Mucosa of gallbladder (tissue), 1 donor: ENCODE measurements around the gene IFNLR1. TPM values are rescaled to one million over a fixed set of nuclear protein-coding genes. Genes with fewer than 3 reads are reported as not detected.

Experiments used
- DNase-seq: peaks from one replicate; pipeline ENCODE4 v3.0.0-alpha.2; 2020; ENCODE audit warnings: low spot score
- total RNA-seq: library from RNA; stranded (reverse); gene quantifications from one replicate; pipeline ENCODE4 v1.2.1, GENCODE V29; 2021
- donor health status: DM: no; HTN: no; CAD: no.

The IFNLR1 gene
- total RNA-seq, 1 donor from 2014 or later: 11.2 TPM

DNA sequence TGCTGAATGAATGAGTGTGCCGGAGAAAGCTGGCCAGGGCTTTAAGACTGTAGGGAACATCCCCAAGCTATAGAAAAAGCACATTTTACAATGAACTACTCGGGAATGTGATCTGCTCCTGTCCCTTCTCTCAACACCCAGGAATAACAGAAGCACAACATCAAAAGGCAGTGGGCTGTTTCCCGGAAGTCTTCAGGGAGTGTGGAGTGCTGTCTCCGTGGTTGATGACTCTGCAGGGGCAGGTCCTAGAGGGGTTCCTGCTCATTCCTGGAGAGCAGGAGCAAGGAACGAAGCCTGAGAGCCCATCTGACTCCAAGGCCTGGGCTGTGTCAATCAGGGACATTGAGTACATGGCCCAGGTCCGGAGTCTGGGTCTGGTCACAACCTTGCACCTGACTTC is 39.3 kb downstream of the IFNLR1 start:
- DNase-seq: no peak

DNA sequence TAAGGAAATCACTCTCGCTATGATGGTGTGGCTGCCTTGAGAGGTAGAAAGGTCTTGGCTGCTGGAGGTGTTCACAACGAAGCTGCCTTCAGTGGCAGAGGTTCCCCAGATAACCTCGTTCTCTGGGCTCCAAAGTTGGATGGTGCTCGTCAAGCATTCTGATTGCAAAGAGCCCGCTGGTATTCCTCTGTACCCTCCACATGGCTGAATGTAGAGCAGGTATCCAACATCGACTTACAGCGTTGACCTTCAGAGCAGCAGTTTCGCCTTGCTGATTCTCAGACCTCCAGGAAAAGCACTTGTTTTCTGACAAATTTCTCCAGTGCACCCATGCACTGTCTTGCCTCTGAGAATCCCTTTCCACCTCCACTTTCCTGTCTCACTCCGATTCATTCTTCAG is 39.9 kb downstream of the IFNLR1 start:
- no peak for DNase-seq

DNA sequence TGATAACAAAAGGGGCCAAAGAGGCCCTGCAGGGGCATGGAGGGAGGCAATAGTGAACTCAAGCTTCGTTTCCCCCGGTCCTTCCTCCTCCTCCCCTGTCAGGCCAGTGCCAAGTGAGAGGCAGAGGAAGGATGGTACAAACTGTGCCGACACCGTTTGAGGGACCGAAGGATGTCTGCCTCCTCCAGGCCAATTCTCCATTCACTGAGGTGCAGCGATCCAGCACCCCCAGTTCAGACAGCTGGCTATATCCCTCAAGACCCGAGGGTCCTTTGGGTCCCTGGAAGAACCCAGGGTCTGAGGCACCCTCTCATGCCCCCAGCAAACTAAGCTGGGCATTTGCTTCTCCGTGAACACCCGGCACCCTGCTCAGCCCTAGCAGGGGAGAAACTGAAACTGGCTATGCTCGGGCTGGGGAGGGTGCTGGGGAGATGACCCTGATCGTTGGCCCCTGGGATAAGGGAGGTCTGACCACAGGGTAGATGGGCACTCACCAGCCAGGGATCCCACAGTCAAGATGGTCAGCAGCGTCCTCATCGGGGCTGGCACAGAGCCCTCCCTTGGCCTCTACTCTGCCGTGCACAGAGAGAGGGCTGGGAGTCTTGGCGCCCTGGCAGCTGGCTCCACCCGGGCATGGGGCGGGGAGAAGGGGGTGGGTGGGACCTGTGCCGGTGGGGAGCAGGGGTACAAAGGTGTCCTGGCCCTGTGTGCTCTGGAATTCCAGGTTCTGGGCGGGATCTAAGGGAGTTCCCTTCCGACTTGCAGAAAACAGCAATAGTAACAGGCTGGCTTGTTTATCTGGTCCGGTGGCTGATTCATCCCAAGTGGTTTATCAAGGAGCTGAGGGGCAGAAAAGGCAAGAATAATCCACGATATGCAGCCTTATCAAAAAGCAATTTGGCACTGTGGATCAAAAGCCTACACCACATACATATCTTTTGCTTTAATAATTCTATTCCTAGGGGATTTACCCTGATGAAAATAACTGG is 44.2 kb downstream of the IFNLR1 start, which contains the start of gene IL22RA1:
IL22RA1 (minus strand) TSS at position 595 of the 989 bp plus-strand sequence; CDS start at position 537, 58 bp downstream.
- DNase-seq: peak; percentile 76

DNA sequence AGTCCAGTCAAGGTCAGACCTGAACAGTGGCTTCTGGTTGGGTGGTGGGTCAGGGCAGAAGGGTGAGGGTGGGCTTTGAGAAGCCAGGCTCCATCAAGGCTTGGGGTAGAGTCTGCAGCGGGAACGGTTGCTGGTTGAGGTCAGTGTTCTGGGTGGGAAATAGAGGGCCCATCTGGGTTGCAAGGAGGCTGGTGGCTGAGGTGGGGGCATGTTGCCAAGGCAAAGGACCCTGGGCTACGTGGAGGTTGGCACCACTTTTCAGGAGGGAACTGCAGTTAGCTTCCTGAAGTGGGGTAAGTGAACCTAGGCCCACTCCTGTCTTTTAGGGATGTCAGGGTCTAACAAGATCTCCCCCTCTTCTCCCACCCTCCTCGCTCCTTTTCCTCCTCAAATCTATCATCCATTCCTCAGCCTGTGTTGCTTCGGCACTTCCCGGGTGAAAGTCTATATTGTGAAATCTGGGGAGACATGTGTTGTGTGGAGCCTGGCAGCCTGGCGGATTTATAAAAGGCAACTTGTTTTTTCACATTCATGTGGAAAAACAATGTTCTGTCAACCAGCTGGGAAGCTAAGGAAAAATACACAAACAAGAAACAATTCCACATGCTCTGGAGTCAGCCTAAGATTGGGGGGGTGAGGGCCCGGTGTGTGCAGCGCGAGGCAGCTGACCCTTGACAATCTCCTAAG is 45.6 kb downstream of the IFNLR1 start:
- DNase-seq: peak; percentile 46

DNA sequence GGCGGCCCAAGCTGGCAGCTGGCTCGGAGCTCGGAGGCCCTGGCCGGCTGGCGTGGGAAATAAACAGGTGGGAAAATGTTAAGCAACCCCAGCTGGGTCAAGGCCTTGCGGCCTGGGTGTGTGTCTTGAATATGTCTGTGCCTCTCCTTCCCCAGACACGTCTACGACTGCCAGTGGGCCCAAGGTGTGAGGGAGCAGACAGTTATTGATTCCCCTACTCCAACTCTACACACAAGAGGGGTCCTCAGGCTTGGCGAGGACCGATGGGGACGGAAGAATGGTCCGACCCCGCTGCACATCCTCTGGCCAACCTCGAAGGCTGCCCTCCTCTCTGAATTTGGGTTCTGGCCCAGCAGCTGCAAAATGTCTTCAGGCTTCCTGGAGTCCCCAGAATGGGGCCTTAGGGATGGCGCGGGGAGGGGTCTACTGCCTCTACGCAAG is 46.3 kb downstream of the IFNLR1 start:
- no peak for DNase-seq

DNA sequence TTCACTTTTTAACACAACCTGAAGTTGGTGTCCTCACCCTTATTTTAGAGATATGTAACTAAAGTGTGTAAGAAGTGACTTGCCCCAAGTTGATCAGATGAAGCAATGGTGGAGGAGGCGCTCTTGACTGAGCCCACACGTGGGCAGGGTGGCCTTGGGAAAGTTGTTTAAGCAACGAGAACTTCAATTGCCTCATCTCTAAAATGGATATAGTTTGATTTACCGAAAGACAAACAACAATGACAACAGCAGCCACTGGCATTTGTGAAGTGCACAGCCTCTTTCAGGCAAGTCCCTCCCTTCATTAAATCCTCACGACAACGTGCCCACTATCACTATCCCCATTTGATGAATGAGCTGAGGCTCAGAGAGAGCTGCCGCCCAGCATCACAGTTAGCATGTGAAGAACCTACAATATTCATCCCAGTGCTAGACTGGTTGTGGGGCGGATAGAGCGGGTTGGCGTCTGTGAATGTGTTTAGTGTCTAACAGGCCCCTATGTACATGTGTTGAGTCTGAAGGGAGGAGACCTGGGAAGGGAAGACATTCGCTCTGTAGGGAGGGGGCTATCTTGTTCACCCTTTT is 47.2 kb downstream of the IFNLR1 start:
- no peak for DNase-seq

DNA sequence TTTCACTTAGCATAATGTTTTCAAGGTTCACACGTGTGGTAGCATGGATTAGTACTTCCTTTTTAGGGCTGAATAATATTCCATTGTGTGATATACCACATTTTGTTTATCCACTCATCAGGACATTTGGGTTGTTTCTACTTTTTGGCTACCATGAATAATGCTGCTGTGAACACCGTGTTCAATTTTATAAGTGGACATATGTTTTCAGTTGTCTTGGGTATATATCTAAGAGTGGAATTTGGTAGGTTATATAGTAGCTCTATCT is 47.9 kb downstream of the IFNLR1 start:
- DNase-seq: no peak

DNA sequence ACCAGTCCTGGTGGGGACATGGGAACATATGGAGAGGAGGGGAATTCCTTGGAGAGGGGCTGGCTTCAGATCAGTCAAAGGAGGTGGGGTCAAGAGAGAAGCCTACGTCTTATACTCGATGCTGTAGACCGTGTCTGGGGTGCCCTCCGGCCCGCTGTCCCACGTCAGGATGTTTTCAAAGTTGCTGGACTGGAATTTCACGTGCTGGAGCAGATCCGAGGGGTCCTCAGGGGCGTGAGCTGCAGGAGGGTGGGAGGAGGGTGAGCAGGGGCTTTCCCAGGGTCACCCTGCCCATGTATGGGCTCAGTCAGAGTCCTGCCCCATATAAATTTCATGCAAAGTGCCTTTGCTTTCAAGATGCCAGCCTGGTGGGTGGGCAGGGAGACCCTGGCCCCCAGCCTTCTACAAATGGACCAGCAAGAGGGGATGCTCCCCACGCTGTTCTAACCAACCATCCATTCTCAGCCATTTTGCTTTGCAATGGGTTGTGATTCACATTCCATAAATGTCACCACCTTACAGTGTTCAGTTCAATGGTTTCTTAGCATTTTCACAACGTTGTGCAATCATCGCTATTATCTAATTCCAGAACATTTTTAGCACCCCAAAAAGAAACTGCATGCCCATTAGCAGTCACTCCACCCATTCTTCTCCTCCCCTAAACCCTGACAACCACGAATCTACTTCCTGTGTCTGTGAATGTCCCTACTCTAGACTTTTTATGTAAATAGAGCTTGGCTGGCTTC is 48.4 kb downstream of the IFNLR1 start:
- no peak for DNase-seq

DNA sequence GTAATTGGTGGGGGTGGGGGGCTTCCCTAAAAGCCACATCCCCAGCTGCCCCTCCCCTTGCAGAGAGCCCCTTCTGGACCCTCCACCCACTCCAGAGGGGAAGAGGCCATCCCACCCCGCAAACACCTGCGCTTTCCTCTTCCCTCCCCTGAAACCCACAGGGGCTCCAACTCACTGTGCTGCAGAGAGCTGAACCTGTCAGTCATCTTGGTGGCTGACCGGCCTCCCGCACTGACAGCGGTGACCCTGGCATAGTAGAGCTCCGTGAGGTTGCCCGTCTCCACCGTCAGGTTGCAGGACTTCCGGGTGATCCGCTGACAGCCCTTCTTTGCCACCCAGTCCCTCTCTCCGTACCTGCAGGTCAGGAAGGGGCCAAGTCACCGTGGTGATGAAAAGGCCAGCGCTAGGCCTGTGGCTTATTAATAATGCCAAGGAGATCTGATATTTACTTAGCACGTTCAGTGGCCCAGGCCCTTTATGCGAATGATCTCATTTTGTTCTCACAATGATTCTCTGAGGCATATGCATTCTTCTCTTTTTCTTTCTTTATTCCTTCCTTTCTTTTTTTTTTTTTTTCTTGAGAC is 50.0 kb downstream of the IFNLR1 start:
- DNase-seq: no peak

DNA sequence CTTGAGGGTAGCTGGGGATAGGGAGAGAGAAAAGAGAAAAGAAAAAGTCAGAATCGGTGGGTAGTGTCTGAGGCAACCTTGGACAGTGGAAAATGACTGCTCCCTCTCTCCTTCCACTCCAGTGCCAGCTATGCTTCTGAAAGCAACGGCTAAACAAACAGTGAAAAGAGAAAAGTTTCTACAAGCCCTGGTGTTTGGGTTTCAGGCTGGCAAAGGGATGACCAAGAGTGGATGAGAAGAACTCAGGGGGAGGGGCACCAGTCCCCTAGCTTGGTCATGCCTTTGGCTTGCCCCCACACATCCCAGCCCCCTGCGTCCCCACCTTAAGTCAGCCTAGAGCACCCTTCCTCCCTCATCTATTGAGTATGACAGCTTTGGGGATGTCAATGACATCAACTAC is 52.7 kb downstream of the IFNLR1 start:
- no peak for DNase-seq

DNA sequence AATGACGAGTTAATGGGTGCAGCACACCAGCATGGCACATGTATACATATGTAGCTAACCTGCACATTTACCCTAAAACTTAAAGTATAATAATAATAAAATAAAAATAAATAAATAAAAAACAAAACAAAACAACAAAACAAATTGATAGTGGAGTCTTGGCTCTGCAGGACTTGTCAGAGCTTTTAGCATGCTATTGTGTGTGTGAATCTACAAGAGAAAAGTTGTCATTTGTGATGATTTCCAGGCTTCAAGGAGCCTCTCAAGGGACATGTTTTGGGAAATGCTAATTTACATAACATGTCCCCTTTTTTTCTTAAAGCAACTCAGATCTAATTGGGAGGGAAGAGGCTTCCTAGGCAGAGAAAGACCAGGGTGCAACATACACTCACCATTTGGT is 53.3 kb downstream of the IFNLR1 start:
- DNase-seq: no peak

DNA sequence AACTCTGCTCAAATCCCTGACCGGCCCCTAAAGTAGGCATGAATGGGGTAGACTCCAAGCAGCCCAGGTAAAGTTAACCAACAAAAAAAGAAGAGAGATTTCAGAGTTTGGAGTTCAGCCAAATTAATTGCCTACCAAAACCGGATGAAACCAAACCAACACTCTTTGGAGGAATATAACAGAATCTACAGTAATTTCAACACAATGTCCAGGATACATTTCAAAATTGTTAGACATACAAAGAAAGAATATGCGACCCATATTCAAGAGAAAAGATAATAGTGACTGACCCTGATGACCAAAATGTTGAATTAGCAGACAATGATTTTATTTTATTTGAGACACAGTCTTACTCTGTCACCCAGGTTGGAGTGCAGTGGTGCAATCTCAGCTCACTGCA is 56.7 kb downstream of the IFNLR1 start:
- no peak for DNase-seq

DNA sequence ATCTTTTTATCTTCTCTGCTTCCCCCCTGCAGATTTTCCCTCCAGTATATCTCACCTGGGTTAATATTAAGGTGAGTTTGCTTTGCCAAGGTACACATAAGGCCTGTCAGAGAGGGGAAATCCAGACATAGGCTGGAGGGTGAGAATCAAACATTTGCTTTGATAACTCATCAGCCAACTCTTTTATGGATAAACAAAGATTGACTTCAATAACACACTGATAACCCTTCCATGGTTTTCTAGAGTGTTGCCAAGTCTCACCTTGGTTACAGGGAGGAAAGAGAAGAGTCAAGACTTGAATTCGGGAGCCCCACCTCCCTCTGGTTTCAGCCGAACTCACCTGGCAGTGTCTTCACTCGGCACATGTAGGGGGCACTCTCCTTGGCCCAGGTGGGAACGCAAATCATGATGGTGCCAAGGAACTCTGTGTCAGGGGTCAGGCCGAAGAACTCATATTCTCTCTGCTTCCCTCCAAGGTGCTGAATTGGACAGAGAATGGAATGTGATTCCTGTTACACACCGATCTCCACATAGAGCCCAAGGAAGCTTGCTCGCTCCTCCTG is 59.2 kb downstream of the IFNLR1 start:
- no peak for DNase-seq

DNA sequence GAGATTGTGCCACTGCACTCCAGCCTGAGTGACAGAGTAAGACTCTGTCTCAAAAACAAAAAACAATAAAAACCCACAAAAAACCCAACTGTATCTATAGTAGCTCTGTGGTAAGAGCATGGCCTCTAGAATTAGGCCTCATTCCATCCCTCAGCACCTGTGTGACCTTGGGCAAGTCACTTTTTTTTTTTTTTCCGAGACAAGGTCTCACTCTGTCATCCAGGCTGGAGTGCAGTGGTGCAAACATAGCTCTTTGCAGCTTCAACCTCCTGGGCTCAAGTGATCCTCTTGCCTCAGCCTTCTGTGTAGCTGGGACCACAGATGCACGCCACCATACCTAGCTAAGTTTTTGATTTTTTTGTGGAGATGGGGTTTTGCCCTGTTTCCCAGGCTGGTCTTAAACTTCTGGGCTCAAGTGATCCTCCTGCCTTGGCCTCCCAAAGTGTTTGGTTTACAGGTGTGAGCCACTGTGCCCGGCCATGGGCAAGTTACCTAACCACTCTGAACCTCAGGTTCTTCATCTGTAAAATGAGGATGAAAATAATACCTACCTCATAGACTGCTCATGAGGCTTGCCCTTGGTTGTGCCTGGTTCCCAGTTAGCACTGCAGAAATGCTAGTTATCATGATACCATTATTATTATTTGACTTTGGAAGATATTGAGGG is 59.8 kb downstream of the IFNLR1 start:
- DNase-seq: no peak

DNA sequence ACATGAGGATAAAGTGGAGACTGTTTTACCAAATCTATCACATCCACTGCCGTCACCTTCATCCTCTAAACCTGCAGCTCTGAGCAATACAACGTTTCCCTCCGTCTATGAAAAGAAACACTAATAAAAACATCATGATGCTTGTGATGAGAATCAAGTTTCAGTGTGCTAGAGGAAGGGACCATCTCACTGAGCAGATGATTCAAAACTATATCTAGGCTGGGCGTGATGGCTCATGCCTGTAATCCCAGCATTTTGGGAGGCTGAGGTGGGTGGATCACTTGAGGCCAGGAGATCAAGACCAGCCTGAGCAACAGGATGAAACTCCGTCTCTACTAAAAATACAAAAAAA is 60.4 kb downstream of the IFNLR1 start:
- DNase-seq: no peak

DNA sequence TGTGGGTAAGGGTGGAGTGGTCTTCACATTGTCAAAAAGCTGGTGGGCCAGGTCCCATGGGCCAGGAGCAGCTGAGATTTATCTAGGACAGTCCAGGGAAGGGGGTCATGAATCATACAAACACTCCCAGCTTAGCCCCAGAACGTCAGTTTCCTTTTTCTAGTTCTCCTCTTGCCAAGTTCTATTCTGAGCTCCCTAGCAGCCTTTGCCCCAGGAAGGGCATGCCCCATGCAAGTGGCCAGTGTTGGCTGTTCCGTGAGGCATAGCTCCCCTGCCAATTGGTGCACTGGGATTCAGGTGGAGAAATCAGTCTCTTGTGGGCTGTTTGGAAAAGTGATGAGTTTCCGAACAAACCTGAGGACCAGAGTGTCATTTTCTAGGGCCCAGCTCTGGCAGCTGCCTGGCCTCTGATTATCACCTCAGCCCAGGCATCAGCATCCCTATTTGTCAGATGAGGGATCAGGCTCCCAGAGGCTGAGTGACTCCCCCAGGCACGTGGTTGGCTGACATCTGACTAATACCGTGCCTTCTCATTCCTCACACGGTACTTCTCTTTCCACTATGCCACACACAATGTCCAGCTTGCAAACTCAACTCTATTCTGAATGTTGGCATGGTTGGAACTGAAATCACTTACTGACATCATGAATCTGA is 60.9 kb downstream of the IFNLR1 start:
- DNase-seq: no peak

DNA sequence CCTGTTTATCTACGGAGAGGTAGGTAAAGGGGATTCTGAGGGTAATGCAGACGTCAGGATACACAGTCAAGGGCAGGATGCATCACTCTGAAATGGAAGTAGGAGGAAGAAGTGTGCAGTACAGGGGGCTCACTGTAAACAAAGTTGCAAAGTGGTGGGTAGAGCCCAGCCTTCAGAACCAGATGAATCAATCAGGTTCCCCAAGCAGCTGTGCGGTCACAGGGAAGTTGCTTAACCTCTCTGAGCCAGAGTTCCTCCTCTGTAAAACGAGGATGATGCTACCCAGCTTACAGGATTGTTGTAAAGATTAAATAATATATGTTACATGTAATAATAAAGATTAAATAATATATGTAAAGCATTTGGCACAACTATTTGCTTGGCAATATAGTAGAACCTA is 61.6 kb downstream of the IFNLR1 start:
- DNase-seq: no peak

DNA sequence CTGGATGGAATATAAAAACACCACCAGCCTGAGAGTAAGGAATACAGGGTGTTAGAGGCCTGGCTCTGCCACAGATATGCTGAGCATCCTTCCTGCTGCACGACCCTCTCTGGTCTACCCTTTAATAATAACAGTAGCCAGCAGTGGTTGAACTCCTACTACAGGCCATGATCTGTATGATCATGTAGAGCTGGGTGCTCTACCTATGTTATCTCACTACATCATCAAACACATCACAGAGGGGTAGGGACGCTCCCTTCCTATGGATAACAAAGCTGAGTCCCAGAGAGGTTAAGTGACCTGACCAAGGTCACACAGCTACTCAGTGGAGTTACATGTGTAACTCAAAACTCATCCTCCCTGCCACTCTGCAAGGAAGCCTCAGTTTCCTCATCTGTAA is 62.1 kb downstream of the IFNLR1 start:
- no peak for DNase-seq

DNA sequence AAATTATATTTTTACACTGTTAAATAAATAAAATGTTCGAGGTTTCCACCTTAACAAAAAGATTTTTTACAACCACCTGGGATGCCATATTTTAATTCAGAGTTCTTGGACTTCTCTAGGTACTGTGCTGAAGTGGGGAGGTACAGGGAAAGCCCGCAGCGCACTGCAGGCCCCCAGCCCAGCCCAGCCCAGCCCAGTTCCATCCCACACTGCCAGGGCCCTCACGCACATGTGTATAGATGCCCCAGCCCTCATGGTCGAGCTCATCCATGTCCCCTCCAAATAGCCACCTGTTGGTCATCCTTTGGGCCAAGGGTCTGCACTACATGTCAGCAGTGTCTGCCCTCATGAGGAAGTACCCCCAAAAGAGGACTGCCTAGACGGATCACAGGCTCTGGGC is 63.5 kb downstream of the IFNLR1 start:
- no peak for DNase-seq

DNA sequence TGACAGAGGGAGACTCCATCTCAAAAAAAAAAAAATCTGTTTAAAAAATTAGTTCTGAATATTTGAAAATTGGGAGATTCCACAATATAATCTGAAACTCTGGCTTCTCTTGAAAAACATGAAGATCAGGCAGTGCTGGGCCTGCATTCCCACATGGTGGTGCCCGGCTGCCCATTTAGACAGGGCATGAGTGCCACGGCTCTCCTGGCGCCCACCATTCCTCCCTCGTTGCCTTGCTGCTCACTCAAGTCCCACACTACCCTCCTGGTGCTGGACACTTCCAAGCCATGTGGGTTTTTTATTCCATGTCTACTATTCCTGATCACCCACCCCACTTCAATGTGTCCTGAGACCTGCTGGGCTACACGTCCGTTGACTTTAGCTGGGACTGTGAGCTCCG is 64.3 kb downstream of the IFNLR1 start:
- DNase-seq: no peak
